ENCODE data around the gene REEP6. TPM values are rescaled to one million over a fixed set of nuclear protein-coding genes. Genes with fewer than 3 reads are reported as not detected.

Gene REEP6
- total and polyA plus RNA-seq, 2 donors (not counting 3 experiments of a cell fraction or from before 2014, with no cell fraction given): 1.3 to 1.5 TPM

DNA sequence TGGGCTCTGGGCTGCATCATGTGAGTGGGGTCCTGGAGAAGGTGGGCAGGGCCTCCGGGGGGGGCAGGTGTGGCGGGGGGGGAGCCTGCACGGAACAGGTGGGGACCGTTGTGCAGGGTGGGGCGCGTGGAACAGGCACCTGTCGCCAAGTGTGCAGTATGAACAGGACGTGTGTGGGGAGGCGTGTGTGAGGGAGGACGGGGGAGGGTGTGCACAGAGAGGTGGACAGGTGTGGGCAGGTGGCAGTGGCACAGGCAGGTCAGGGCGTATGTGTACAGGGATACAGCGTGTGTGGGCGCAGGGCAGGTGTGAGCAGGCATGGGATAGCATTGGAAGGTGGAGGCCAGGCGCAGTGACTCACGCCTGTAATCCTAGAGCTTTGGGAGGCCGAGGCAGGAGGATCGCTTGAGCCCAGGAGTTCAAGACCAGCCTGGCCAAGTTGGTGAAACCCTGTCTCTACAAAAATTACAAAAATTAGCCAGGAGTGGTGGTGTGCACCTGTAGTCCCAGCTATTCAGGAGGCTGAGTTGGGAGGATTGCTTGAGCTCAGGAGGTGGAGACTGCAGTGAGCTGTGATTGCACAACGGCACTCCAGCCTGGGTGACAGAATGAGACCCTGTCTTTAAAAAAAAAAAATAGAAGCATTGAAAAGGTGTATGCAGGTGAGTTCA is 36.1 kb downstream of the REEP6 start:
- ChIA-PET POLR2A (interaction anchor here (0.6 kb wide), 1 partner anchor 348 kb away, joined by 7 read pairs; no protein-coding TSS in a partner anchor), CTCF (interaction anchor here (1.4 kb wide), 1 partner anchor 19 kb away, joined by 6 read pairs; no protein-coding TSS in a partner anchor)
- intact Hi-C loops (cut with micrococcal nuclease): no loop called here

More for the DNA sequence above, 36.1 kb downstream of the REEP6 start:
- Histone ChIP-seq H3K4me3 (replicated peaks in 1 of 3; ENCODE audit: insufficient read depth in 1 of 3, low read depth in 1 of 3, low read length in 3 of 3) (no peak overlapping the region), H3K9ac (replicated peaks; ENCODE audit: extremely low read depth, insufficient read depth, low read length) (no peak overlapping the region), H3K9me3 (replicated peaks; ENCODE audit: control insufficient read depth, insufficient read depth, low read length) (no peaks in the 10 kb centered on the region), H4K20me1 (replicated peaks; ENCODE audit: control insufficient read depth, extremely low read depth, insufficient read depth, low read length) (no peaks in the 10 kb centered on the region), H3K4me1 (ENCODE audit: control insufficient read depth, extremely low read depth, insufficient read depth, low read length) (no peaks in the 10 kb centered on the region), H3K4me2 (ENCODE audit: insufficient read depth, low read length) (no peak overlapping the region), H3K36me3 (ENCODE audit: control insufficient read depth in 2 of 2, extremely low read depth in 1 of 2, insufficient read depth in 2 of 2, low read length in 2 of 2) (no peaks in the 10 kb centered on the region), H3K79me2 (ENCODE audit: control insufficient read depth, insufficient read depth, low read length) (no peaks in the 10 kb centered on the region), H3K27ac (ENCODE audit: insufficient read depth, low read depth, low read length) (no peak overlapping the region), H2AFZ (ENCODE audit: low read depth, low read length) (no peak overlapping the region), H3K27me3 (ENCODE audit: control insufficient read depth in 2 of 2, insufficient read depth in 2 of 2, low read length in 2 of 2) (peaks cover 9 to 12% of the 10 kb centered on the region in 2 experiments), H3K9me1 (replicated peaks; ENCODE audit: control insufficient read depth, extremely low read depth, insufficient read depth, low read length) (no peaks in the 10 kb centered on the region)
- no peak for FAIRE-seq
- no peak for DNase-seq (ENCODE audit: low read depth, low spot score)
- TF ChIP-seq MYC (IDR thresholded peaks at IDR 0.05; ENCODE audit: low read depth, low read length): no peak
- TF ChIP-seq GATA2 (IDR thresholded peaks at IDR 0.05; ENCODE audit: insufficient read depth, insufficient read length, low read depth, low read length): no peak
- TF ChIP-seq, protein P1, sequence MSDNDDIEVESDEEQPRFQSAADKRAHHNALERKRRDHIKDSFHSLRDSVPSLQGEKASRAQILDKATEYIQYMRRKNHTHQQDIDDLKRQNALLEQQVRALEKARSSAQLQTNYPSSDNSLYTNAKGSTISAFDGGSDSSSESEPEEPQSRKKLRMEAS (IDR thresholded peaks at IDR 0.05; ENCODE audit: insufficient read depth, insufficient read length): no peak
- TF ChIP-seq POLR2AphosphoS5 (IDR thresholded peaks at IDR 0.05; ENCODE audit: insufficient read depth, low read depth, low read length): no peak
- no peak for TF ChIP-seq FOS (IDR thresholded peaks at IDR 0.05; ENCODE audit: borderline replicate concordance, insufficient read depth, low read length)
- TF ChIP-seq, protein P2, sequence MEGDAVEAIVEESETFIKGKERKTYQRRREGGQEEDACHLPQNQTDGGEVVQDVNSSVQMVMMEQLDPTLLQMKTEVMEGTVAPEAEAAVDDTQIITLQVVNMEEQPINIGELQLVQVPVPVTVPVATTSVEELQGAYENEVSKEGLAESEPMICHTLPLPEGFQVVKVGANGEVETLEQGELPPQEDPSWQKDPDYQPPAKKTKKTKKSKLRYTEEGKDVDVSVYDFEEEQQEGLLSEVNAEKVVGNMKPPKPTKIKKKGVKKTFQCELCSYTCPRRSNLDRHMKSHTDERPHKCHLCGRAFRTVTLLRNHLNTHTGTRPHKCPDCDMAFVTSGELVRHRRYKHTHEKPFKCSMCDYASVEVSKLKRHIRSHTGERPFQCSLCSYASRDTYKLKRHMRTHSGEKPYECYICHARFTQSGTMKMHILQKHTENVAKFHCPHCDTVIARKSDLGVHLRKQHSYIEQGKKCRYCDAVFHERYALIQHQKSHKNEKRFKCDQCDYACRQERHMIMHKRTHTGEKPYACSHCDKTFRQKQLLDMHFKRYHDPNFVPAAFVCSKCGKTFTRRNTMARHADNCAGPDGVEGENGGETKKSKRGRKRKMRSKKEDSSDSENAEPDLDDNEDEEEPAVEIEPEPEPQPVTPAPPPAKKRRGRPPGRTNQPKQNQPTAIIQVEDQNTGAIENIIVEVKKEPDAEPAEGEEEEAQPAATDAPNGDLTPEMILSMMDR (IDR thresholded peaks at IDR 0.05; ENCODE audit: extremely low read depth in 1 of 2, insufficient read depth in 1 of 2, low read depth in 1 of 2, low read length in 2 of 2): no peak
- no peak for TF ChIP-seq JUN (IDR thresholded peaks at IDR 0.05; ENCODE audit: borderline replicate concordance, insufficient read depth, insufficient read length, low read depth)
- no peak for TF ChIP-seq EZH2 (IDR thresholded peaks at IDR 0.05; ENCODE audit: borderline replicate concordance, low read depth, low read length, severe bottlenecking)
- TF ChIP-seq POLR2A (IDR thresholded peaks at IDR 0.05; ENCODE audit: low read depth, low read length): no peak
- no TSS peak for BruUV-seq (replicated peaks)
- dilution Hi-C loops (cut with MboI; ENCODE audit: extremely low pct_ligation_motif_present, low sequenced_read_pairs): no loop called here
